ENCODE data around the gene PDE4D. TPM values are rescaled to one million over a fixed set of nuclear protein-coding genes. Genes with fewer than 3 reads are reported as not detected.

The PDE4D gene
- total RNA-seq, 4 donors from 2014 or later, result 6.7 to 21.0 (median 15.0) TPM

DNA sequence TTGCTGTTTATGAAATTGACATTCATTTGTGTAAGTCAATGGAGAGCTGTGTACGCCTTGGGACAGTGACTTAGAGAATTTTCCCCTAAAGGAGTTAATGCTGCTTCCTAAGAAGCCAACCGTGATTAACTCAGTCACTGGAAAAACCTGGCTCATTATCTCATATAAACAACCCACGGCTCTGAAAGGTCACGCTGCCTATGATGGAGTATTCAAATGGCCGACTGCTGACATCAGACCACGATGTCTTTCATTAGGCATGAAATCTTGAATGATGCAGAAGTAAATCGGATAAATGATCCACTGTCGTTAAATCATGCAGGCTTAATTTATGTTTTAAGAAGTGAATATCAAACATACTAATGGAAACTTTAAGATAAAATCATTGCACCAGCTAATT is 706.9 kb downstream of the PDE4D start:
- 76 to 79% methylated on average over 8 of the region's 8 CpGs for WGBS, 2 donors
- DNase-seq (ENCODE audit: low spot score in 2 of 2), result no peak
- TF ChIP-seq POLR2A (IDR thresholded peaks at IDR 0.05), result no peak
- TF ChIP-seq, protein P1, sequence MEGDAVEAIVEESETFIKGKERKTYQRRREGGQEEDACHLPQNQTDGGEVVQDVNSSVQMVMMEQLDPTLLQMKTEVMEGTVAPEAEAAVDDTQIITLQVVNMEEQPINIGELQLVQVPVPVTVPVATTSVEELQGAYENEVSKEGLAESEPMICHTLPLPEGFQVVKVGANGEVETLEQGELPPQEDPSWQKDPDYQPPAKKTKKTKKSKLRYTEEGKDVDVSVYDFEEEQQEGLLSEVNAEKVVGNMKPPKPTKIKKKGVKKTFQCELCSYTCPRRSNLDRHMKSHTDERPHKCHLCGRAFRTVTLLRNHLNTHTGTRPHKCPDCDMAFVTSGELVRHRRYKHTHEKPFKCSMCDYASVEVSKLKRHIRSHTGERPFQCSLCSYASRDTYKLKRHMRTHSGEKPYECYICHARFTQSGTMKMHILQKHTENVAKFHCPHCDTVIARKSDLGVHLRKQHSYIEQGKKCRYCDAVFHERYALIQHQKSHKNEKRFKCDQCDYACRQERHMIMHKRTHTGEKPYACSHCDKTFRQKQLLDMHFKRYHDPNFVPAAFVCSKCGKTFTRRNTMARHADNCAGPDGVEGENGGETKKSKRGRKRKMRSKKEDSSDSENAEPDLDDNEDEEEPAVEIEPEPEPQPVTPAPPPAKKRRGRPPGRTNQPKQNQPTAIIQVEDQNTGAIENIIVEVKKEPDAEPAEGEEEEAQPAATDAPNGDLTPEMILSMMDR (IDR thresholded peaks at IDR 0.05), result no peak
- H3K4me3 ChIP-seq (ENCODE audit: low read depth, poor library complexity, severe bottlenecking), result no peak overlapping the region
- intact Hi-C loops (cut with DNase I; ENCODE audit: low total_unique reads), result loop anchor here (10.0 kb wide), 2 partner anchors 188 to 302 kb away; no protein-coding TSS in a partner anchor

DNA sequence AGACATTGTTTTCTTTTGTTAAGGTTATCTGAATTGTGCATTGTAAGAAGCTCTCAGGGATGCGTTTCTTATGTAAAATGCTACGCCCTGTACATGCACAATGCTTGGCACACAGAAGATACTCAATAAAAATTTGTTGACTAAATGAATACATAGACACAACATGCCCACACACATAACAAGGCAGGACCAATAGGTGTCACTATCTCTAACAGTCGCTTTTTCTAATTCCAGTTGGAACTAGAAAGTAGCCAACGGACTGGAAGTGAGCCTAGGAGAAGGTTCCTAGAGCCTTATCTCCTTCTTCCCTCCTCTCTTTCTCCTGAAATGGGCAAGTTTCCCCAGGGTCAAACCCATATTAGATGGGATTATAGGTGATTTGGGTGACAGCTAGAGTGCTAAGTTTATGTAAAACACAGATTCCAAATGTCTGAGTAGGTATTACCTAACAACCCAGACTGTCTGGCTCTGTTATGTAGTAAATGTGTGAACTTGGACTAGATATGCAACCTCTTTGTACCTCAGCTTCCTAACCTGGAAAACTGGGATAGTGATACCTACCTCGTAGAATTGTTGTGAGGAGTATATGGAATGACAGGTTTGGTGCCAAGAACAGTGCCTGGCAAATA is 707.7 kb downstream of the PDE4D start:
- no peak for TF ChIP-seq POLR2A (IDR thresholded peaks at IDR 0.05)
- TF ChIP-seq, protein P1 (IDR thresholded peaks at IDR 0.05), result no peak
- DNase-seq (ENCODE audit: low spot score in 2 of 2), result no peak
- H3K4me3 ChIP-seq (ENCODE audit: low read depth, poor library complexity, severe bottlenecking), result no peak overlapping the region
- intact Hi-C loops (cut with DNase I; ENCODE audit: low total_unique reads), result loop anchor here (10.0 kb wide), 2 partner anchors 189 to 301 kb away; no protein-coding TSS in a partner anchor
- WGBS, 2 donors, result 86 to 88% methylated on average over 5 of the region's 5 CpGs

DNA sequence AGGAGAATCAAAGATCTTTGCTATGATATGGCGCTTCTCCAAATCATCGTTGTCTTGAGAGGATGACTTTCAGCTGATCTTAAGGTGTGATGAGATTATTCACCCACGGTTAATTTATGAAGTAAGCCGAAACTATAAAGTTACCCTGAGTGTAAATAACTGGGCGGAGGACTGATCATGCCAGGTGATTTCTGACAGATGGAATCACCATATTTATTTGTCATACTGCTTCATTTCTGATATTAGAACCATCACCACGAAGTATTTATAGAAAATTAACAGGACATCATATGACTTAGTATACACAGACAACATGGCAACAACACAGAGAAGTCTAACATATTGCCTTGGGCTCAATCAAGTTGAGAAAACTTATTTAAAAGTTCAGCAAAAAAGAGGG is 708.8 kb downstream of the PDE4D start:
- no peak overlapping the region for H3K4me3 ChIP-seq (ENCODE audit: low read depth, poor library complexity, severe bottlenecking)
- no peak for DNase-seq (ENCODE audit: low spot score in 2 of 2)
- intact Hi-C loops (cut with DNase I; ENCODE audit: low total_unique reads), result loop anchor here (10.0 kb wide), 2 partner anchors 190 to 300 kb away; no protein-coding TSS in a partner anchor
- no peak for TF ChIP-seq POLR2A (IDR thresholded peaks at IDR 0.05)
- TF ChIP-seq, protein P1 (IDR thresholded peaks at IDR 0.05), result no peak
- 68 to 78% methylated on average over 6 of the region's 6 CpGs for WGBS, 2 donors

DNA sequence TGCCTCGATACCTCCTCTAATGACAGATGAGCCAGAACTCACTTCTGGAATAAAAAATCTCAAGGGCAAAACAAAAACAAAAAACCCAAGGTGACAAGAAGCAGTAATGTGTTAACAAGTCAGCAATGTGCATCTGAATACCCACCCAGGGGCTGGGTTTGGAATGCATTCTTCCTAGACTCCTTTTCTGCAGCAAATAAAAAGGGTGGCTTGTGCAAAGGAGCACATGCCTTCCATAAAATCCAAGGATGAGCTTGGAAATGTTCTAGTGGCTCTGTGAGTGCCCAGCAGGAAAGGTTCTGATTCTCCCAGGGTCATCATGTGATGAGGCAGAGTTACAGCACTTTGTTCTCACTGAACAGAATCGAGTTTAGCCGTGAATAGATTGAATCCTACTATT is 710.8 kb downstream of the PDE4D start:
- 83 to 85% methylated on average over 3 of the region's 3 CpGs for WGBS, 2 donors
- no peak for DNase-seq (ENCODE audit: low spot score in 2 of 2)
- intact Hi-C loops (cut with DNase I; ENCODE audit: low total_unique reads), result loop anchor here (10.0 kb wide), 2 partner anchors 192 to 298 kb away; no protein-coding TSS in a partner anchor
- H3K4me3 ChIP-seq (ENCODE audit: low read depth, poor library complexity, severe bottlenecking), result no peak overlapping the region
- no peak for TF ChIP-seq POLR2A (IDR thresholded peaks at IDR 0.05)
- TF ChIP-seq, protein P1 (IDR thresholded peaks at IDR 0.05), result no peak

DNA sequence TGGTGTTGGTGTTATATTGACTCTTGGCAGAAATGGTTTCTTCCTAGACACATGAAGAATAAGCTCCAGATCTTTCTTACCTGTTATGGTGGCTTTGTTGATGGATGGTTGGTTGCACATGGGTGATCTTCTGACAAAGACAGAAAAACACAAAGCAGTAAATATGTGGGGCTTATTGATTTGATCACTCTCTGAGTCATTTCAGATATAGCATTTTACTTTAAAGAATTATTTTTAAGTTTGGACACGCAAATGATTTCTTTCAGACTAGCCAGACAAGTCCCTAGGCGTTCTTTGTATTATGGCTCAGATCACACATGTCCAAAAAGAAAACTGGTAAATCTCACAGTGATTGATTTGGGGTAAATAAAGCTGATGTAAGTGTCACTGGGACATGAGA is 713.0 kb downstream of the PDE4D start:
- no peak for TF ChIP-seq POLR2A (IDR thresholded peaks at IDR 0.05)
- TF ChIP-seq, protein P1 (IDR thresholded peaks at IDR 0.05), result no peak
- intact Hi-C loops (cut with DNase I; ENCODE audit: low total_unique reads), result loop anchor here (10.0 kb wide), 2 partner anchors 194 to 296 kb away; no protein-coding TSS in a partner anchor
- no peak overlapping the region for H3K4me3 ChIP-seq (ENCODE audit: low read depth, poor library complexity, severe bottlenecking)
- no peak for DNase-seq (ENCODE audit: low spot score in 2 of 2)
- WGBS, 2 donors, result 91 to 92% methylated on average over 2 of the region's 2 CpGs
